Suppressor macrophage (primary cell): ENCODE results near the gene NEUROG1.
"Not testable (repeated sequence)": the region's sequence is repeated elsewhere in the genome, so short reads cannot be mapped to it uniquely, and the experiment has no call there.

Experiments used
- DNase-seq, 4 experiments: peaks; one replicate each; pipeline ENCODE4 v3.0.0-alpha.2; 2020 to 2022

NEUROG1 gene

GRCh38 chr5:135535420-135535819 lies 344 bp downstream of the NEUROG1 start:
- peak in 2 of 4 experiments; percentile 12 to 13 for DNase-seq

- peak in 3 of 4 experiments; percentile 17 to 55 (median 40) for DNase-seq
These were observed 950 bp downstream of the NEUROG1 start for GRCh38 chr5:135534609-135535419.

GRCh38 chr5:135533794-135534193 lies 2.0 kb downstream of the NEUROG1 start:
- no peak for DNase-seq

DNA sequence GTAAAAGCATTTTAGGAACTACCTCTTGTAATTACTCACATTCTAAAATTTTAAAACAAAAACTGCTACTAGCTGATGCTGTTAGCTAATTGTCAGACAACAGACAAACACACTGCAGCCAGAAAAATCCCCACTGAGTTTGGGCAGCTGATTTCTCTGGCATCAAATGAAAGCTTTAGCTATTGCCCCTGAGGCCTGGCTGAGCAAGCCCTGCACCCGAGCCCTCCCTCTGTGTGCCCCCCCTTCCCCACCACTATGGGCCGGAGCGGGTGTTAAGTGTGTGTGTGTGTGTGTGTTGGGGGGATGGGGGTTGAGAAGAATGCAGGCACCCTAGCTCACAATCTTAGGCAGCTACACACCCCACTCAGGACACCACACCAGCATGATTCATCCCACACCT lies 2.4 kb downstream of the NEUROG1 start:
- DNase-seq = no peak

DNA sequence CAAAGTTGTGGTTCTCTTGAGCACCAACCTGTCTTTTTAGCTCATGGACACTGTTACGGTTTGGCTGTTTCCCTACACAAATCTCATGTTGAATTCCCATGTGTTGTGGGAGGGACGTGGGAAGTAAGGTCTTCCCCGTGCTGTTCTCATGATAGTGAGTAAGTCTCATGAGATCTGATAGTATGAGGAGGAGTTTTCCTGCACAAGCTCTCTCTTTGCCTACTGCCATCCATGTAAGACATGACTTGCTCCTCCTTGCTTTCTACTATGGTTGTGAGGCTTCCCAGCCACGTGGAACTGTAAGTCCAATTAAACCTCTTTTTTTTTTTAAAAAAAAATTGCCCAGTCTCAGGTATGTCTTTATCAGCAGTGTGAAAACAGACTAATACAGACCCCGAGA lies 6.2 kb downstream of the NEUROG1 start:
- DNase-seq = not testable (repeated sequence)

GRCh38 chr5:135526924-135527323 lies 8.8 kb downstream of the NEUROG1 start:
- no peak for DNase-seq

- DNase-seq = no peak
These were observed 13.8 kb downstream of the NEUROG1 start for GRCh38 chr5:135521964-135522363.

GRCh38 chr5:135517631-135518030 lies 18.1 kb downstream of the NEUROG1 start:
- DNase-seq = no peak

DNA sequence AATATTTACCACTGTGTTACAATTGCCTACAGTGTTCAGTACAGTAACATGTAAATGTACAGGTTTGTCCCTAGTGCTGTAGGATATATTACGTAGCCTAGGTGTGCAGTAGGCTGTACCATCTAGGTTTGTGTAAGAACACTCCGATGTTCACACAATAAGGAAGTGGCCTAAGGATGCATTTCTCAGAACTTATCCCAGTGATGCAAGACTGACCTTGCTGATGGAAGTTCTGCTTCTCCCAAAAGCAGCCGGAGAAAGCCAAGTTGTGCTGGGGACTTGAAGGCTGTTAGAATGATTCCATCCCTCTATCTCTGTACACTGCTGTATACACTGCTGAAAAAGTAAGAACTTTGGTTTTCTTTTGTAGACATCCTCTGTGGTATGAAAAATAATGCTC lies 21.6 kb downstream of the NEUROG1 start:
- DNase-seq = peak in 3 of 4 experiments; percentile 26 to 38 (median 29)

GRCh38 chr5:135511761-135512575 lies 23.8 kb downstream of the NEUROG1 start:
- no peak for DNase-seq

DNA sequence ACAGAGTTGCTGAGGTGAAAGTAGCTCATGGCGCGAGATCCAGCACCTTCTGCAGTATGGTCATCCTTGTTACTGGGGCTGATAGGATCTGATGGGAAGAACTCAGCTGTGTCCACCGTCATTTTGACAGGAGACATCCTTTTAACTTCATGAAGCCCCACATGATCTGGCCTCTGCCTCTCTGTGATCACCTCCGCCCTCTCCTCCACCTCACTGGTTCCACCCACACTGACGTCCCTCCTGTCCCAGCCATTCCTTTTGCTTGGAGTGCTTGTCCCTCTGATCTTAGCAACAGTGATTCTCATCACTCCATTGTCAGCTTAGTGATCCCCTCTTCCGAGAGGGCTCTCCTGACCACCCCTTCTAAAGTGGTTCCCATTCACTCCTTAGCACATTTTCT lies 25.8 kb downstream of the NEUROG1 start:
- DNase-seq = no peak

- DNase-seq = no peak
These were observed 27.2 kb downstream of the NEUROG1 start for GRCh38 chr5:135508496-135509005.

DNA sequence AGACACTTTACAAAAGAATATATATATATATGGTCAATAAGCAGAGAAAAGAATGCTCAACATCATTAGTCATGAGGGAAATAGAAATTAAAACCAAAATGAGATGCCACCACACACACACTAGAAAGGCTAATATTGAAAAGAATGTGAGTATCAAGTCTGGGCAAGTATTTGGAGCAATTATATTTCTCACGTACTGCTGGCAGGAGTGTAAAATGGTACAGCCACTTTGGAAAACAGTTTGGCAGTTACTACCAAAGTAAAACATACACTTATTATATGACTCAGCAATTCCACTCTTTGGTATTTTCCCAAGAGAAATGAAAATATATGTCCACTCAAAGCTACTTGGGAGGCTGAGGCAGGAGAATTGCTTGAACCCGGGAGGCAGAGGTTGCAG lies 29.8 kb downstream of the NEUROG1 start:
- DNase-seq = no peak

DNA sequence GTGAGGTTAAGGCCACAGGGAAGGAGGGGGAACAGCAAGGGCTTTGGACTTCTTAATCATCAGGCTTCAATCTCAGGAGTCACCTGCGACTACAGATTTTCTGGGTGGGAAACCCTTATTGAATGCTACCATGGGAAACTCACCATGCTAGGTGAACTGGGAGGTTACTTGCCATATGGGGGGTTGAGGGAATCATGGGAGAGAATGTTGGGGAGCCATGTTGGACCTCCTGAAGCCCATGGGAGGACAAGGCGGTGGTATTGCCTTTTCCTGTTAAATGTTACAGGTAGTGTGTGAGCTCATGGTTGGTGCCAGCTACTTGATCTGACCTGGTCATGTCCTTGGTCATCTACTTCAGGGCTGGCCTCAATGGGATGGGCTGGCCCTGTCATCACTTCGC lies 31.4 kb downstream of the NEUROG1 start:
- no peak for DNase-seq

DNA sequence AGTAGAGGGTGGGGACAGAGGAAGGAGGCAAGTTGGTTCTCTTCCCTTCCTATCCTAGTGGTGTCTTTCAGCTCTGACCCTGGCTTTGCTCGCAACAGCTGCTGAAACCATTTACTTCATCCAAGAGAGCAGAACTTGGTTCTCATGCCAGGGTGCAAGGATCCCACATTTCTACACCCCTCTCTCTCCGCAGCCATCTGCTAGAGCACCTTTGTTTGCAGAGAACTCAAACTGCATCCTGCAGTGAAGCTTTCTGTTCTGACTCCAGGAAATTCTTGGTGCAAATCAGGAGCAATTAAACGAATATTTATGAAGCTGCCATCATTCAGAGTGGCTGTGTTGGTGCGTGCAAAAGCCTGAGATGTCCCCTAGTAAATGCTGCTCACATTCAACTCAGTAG lies 31.9 kb downstream of the NEUROG1 start:
- no peak for DNase-seq

DNA sequence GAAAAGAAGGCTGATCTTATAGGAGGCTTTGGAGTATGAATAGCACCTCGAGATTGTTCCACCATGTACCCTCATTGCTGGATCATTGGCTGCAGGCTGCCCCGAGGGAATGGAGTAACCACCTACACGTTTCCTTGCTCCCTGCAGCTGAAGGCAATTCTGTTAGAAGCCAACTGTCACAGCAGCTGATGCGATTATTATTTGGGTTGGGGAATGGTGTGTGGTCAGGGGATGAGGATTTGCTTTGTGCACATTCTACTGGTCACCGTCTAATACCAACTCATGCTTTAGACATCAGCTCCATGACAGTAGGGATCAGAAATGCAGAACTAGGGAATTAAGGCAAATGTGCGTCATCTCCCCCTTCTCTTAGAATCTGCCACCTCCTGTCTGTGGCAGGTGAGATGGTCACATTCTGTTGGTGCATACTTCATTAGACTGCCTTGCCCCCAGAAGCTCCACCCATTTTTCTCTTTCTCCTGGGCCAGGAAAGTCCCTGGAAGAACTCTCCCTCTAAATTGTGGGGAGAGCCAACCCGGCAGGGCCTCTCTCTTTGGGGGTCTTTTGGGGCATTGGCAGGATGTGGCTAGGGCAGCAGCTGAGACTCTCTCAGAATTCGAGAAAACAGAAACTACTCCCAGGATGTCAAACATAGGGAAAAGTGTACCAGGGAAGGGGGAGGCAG lies 32.8 kb downstream of the NEUROG1 start:
- DNase-seq = no peak

DNA sequence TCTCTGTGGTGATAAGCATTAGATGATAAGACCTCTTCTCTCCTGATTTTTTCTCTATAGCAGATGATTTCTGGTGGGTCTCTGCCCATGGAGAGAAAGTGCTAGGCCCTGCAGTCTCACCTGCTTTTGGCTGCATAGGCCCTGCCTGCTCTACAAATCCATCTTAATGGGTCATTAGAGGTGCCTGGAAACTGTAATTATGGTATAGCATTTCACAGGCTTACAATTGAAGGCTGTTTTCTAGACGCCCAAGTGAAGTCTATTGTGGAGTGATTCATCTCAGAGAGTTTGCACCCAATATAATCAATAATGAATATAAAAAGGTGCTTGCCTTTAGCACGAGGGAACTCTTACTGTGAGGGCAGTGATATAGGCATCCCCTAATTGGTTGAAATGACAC lies 33.8 kb downstream of the NEUROG1 start:
- no peak for DNase-seq

- no peak for DNase-seq
These were observed 37.1 kb downstream of the NEUROG1 start for GRCh38 chr5:135498637-135498995.

GRCh38 chr5:135497971-135498636 lies 37.7 kb downstream of the NEUROG1 start:
- no peak for DNase-seq

GRCh38 chr5:135495531-135495930 lies 40.2 kb downstream of the NEUROG1 start:
- DNase-seq = peak in 1 of 4 experiments; percentile 27

GRCh38 chr5:135494196-135494595 lies 41.6 kb downstream of the NEUROG1 start:
- no peak for DNase-seq

DNA sequence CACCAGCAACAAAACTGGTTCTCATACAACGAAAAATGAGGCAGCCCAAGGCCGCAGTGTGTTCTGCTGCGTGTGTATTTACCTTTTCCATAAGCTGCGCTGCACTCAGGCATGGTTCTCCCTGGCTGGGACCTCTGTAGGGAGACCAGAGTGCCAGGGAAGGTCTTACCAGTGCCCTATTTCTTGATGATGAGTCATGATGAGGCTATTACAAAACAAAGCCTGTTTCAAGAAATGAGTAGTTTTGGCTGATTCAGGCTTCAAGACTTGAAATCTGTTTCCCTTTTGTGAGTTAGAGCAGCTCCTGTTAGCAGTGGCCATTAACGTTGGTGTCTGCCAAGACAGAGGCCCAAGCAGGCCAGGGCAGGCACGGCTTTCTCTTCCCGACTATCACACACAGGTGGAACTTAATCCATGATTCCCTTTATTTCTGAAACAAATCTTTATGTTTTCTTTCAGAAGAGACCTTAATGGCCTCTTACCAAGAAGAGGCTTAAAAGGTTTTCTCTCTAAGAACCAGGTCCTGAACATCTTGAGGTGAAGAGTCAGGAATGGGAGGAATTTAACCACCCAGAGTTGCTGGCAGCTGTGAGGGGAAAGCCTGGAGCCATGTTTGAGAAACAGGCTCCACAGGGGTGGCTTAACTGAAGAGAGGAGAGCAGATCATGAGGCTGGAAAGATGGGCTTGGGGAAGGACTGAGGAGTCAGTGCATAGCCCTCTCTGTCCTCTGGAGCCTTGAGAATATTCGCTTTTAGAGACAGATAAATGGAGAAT lies 42.2 kb downstream of the NEUROG1 start:
- peak; percentile 67 to 92 (median 82) for DNase-seq
